Endothelial cell of umbilical vein (primary cell): ENCODE results near the gene TICRR. TPM values are rescaled to one million over a fixed set of nuclear protein-coding genes. Genes with fewer than 3 reads are reported as not detected.

Experiments used
- BruUV-seq: library from RNA; stranded (reverse); fragments of 400-500 nt; replicated peaks from 2 replicates; lab custom pipeline; 2021; lab: Mats Ljungman, UMichigan
- CTCF ChIA-PET: fragments of 300-600, 350-600 bp; sonication (Branson Sonifier 250); formaldehyde crosslinking; loops from one replicate; lab custom pipeline; 2021; ENCODE audit warnings: antibody characterized with exemption, inconsistent platforms; lab: Charles Lee
- POLR2A ChIA-PET: fragments of 300-600, 350-600 bp; sonication (Branson Sonifier 250); formaldehyde crosslinking; loops from one replicate; lab custom pipeline; 2021; ENCODE audit warnings: antibody characterized with exemption, inconsistent platforms; lab: Charles Lee
- DNase-seq: peaks from one replicate; pipeline ENCODE4 v3.0.0-alpha.2; 2011; ENCODE audit warnings: low read depth, low spot score
- FAIRE-seq: peaks from 2 replicates; lab custom pipeline; 2011; peaks lifted over from hg19 to GRCh38; lab: Jason Lieb, UNC
- H2AFZ ChIP-seq: 2 replicates; pipeline ENCODE4 v1.6.0; 2012; ENCODE audit warnings: low read depth, low read length, control low read depth, inconsistent platforms
- H3K27ac ChIP-seq: 2 replicates; pipeline ENCODE4 v1.5.1; 2011; ENCODE audit warnings: low read depth, mild to moderate bottlenecking, control low read depth, low read length, moderate library complexity; ENCODE audit not compliant: insufficient read depth
- H3K27me3 ChIP-seq, 2 experiments: 2 replicates each; pipeline versions ENCODE4 v1.6.0 to v1.6.1; 2011; ENCODE audit warnings: low read length in 2 of 2, mixed read lengths in 1 of 2; ENCODE audit not compliant: control insufficient read depth in 2 of 2, insufficient read depth in 2 of 2
- H3K36me3 ChIP-seq, 2 experiments: 2 replicates in 1 of 2; 3 replicates in 1 of 2; pipeline ENCODE4 v1.5.1; 2011; ENCODE audit warnings: low read length in 2 of 2, mild to moderate bottlenecking in 1 of 2, moderate library complexity in 1 of 2; ENCODE audit not compliant: control insufficient read depth in 2 of 2, insufficient read depth in 2 of 2; ENCODE audit errors: extremely low read depth in 1 of 2
- H3K4me1 ChIP-seq: 3 replicates; pipeline ENCODE4 v1.5.1; 2011; ENCODE audit warnings: mild to moderate bottlenecking, low read length; ENCODE audit not compliant: control insufficient read depth, insufficient read depth; ENCODE audit errors: extremely low read depth
- H3K4me2 ChIP-seq: 2 replicates; pipeline ENCODE4 v1.6.1; 2011; ENCODE audit warnings: low read length, control low read depth, mixed read lengths; ENCODE audit not compliant: insufficient read depth
- H3K4me3 ChIP-seq, 3 experiments: fragments of 200-600 bp in 1 of 3; sonication (generic), shearing (Covaris generic) in 1 of 3; replicated peaks in 1 of 3; 2 replicates each; pipeline ENCODE4 v1.5.1; 2011 to 2016; ENCODE audit warnings: control low read depth in 3 of 3, low read length in 3 of 3, mild to moderate bottlenecking in 2 of 3, inconsistent platforms in 1 of 3, low read depth in 1 of 3, moderate library complexity in 1 of 3; ENCODE audit not compliant: insufficient read depth in 1 of 3
- H3K79me2 ChIP-seq: 2 replicates; pipeline ENCODE4 v1.6.0; 2012; ENCODE audit warnings: low read length, inconsistent platforms; ENCODE audit not compliant: control insufficient read depth, insufficient read depth
- H3K9ac ChIP-seq: replicated peaks from 2 replicates; pipeline ENCODE3; 2011; ENCODE audit warnings: low read length, control low read depth; ENCODE audit not compliant: insufficient read depth; ENCODE audit errors: extremely low read depth
- H3K9me1 ChIP-seq: replicated peaks from 3 replicates; pipeline ENCODE4 v1.6.0; 2011; ENCODE audit warnings: mild to moderate bottlenecking, low read length; ENCODE audit not compliant: control insufficient read depth, insufficient read depth; ENCODE audit errors: extremely low read depth
- H3K9me3 ChIP-seq: replicated peaks from 2 replicates; pipeline ENCODE4 v1.5.1; 2012; ENCODE audit warnings: low read length, inconsistent platforms; ENCODE audit not compliant: control insufficient read depth, insufficient read depth
- H4K20me1 ChIP-seq: replicated peaks from 2 replicates; pipeline ENCODE3; 2011; ENCODE audit warnings: mild to moderate bottlenecking, low read length; ENCODE audit not compliant: control insufficient read depth, insufficient read depth; ENCODE audit errors: extremely low read depth
- CTCF ChIP-seq, 2 donors: IDR thresholded peaks; 1 replicate in 1 of 2; 2 replicates in 1 of 2; pipeline ENCODE4 v1.5.1; 2011; ENCODE audit warnings: low read length in 2 of 2, mild to moderate bottlenecking in 2 of 2, moderate library complexity in 2 of 2, control low read depth in 1 of 2, inconsistent platforms in 1 of 2, low read depth in 1 of 2; ENCODE audit not compliant: insufficient read depth in 1 of 2; ENCODE audit errors: extremely low read depth in 1 of 2
- EZH2 ChIP-seq: IDR thresholded peaks from 2 replicates; pipeline ENCODE4 v1.6.1; 2012; ENCODE audit warnings: borderline replicate concordance, low read depth, mild to moderate bottlenecking, moderate library complexity, low read length, inconsistent platforms; ENCODE audit not compliant: severe bottlenecking
- FOS ChIP-seq: IDR thresholded peaks from 2 replicates; pipeline ENCODE4 v1.6.1; 2011; ENCODE audit warnings: mild to moderate bottlenecking, low read length, moderate library complexity, borderline replicate concordance; ENCODE audit not compliant: insufficient read depth
- GATA2 ChIP-seq: IDR thresholded peaks from 2 replicates; pipeline ENCODE4 v1.7.0; 2011; ENCODE audit warnings: low read depth, mild to moderate bottlenecking, moderate library complexity, mixed read lengths, low read length; ENCODE audit not compliant: insufficient read length, insufficient read depth
- JUN ChIP-seq: IDR thresholded peaks from 2 replicates; pipeline ENCODE4 v1.6.1; 2011; ENCODE audit warnings: borderline replicate concordance, low read depth; ENCODE audit not compliant: insufficient read length, insufficient read depth
- MAX ChIP-seq: IDR thresholded peaks from 2 replicates; pipeline ENCODE4 v1.6.1; 2011; ENCODE audit not compliant: insufficient read depth, insufficient read length
- MYC ChIP-seq: IDR thresholded peaks from one replicate; pipeline ENCODE4 v1.6.1; 2011; ENCODE audit warnings: mild to moderate bottlenecking, low read depth, low read length
- POLR2A ChIP-seq: IDR thresholded peaks from 2 replicates; pipeline ENCODE4 v1.6.1; 2012; ENCODE audit warnings: low read depth, mild to moderate bottlenecking, control low read depth, low read length
- POLR2AphosphoS5 ChIP-seq: IDR thresholded peaks from 2 replicates; pipeline ENCODE4 v1.6.1; 2012; ENCODE audit warnings: low read depth, mild to moderate bottlenecking, control low read depth, low read length, moderate library complexity; ENCODE audit not compliant: insufficient read depth
- dilution Hi-C: fragments of 300-500 bp; cut with MboI; formaldehyde crosslinking; loops from one replicate; pipeline ENCODE4 v1.15.0; 2019; ENCODE audit warnings: low sequenced_read_pairs; ENCODE audit not compliant: extremely low pct_ligation_motif_present
- intact Hi-C: fragments of 100-400 bp; cut with micrococcal nuclease; formaldehyde crosslinking; loops from one replicate; pipeline ENCODE4 v1.10.0; 2022
- polyA plus RNA-seq, 4 experiments: library from polyadenylated mRNA; depleted of rRNA in 3 of 4; stranded (reverse) in 3 of 4; unstranded in 1 of 4; fragments of >200 nt; gene quantifications; 2 replicates each; pipeline versions ENCODE4 v1.2.1 to v1.2.3, GENCODE V29; 2011 to 2012; ENCODE audit warnings: missing spikeins in 1 of 4
- total RNA-seq: library from RNA; stranded (reverse); gene quantifications from 2 replicates; pipeline ENCODE4 v1.2.3, GENCODE V29; 2021

Gene TICRR
- total and polyA plus RNA-seq, 2 donors (not counting 3 experiments of a cell fraction or from before 2014, with no cell fraction given): 4.9 to 19.4 TPM

- no peaks in the 10 kb centered on the region for H3K36me3 ChIP-seq
- no peaks in the 10 kb centered on the region for H4K20me1 ChIP-seq
- no peaks in the 10 kb centered on the region for H3K9me3 ChIP-seq
- no peaks in the 10 kb centered on the region for H3K9me1 ChIP-seq
- H3K27me3 ChIP-seq: peaks cover 0 to 8% of the 10 kb centered on the region in 2 experiments
- no peaks in the 10 kb centered on the region for H3K79me2 ChIP-seq
- no peak overlapping the region for H3K27ac ChIP-seq
- dilution Hi-C loops (no loop called here), intact Hi-C loops (no loop called here)
- POLR2A ChIA-PET: no interaction called here
- BruUV-seq: no TSS peak
- TF ChIP-seq POLR2AphosphoS5 (no peak), MYC (no peak), MAX (no peak), JUN (no peak), GATA2 (no peak), FOS (no peak)
- H3K4me1 ChIP-seq: no peaks in the 10 kb centered on the region
- no peak overlapping the region for H3K9ac ChIP-seq
- H2AFZ ChIP-seq: no peak overlapping the region
- no peak overlapping the region for H3K4me2 ChIP-seq
- CTCF ChIA-PET: interaction anchor here (1.9 kb wide), 1 partner anchor 58 kb away, joined by 7 read pairs; the partner anchor contains the start of gene RHCG
- DNase-seq (no peak), FAIRE-seq (no peak)
- no peak overlapping the region for H3K4me3 ChIP-seq
Measured at GRCh38 chr15:89553632-89554031, 21.6 kb upstream of the TICRR start.

GRCh38 chr15:89554247-89554646 lies 21.0 kb upstream of the TICRR start:
- no peaks in the 10 kb centered on the region for H3K4me1 ChIP-seq
- H3K9me3 ChIP-seq: no peaks in the 10 kb centered on the region
- DNase-seq: no peak
- intact Hi-C loops (no loop called here), dilution Hi-C loops (no loop called here)
- no peak overlapping the region for H3K9ac ChIP-seq
- H3K79me2 ChIP-seq: no peaks in the 10 kb centered on the region
- BruUV-seq: no TSS peak
- FAIRE-seq: no peak
- POLR2A ChIA-PET: no interaction called here
- no peak overlapping the region for H3K27ac ChIP-seq
- TF ChIP-seq POLR2AphosphoS5: no peak
- TF ChIP-seq CTCF (IDR thresholded peaks at IDR 0.05; ENCODE audit: extremely low read depth in 1 of 2, insufficient read depth in 1 of 2, low read depth in 1 of 2, low read length in 2 of 2): no peak
- TF ChIP-seq GATA2: no peak
- no peak for TF ChIP-seq EZH2
- no peak for TF ChIP-seq JUN
- TF ChIP-seq POLR2A: no peak
- TF ChIP-seq FOS: no peak
- no peak for TF ChIP-seq MYC
- TF ChIP-seq MAX: no peak
- H3K27me3 ChIP-seq: peaks cover 2 to 12% of the 10 kb centered on the region in 2 experiments
- H4K20me1 ChIP-seq: no peaks in the 10 kb centered on the region
- H3K4me3 ChIP-seq: no peak overlapping the region
- CTCF ChIA-PET: interaction anchor here (0.8 to 2.1 kb wide), 6 partner anchors 9 to 196 kb away, joined by 3 to 17 read pairs (median 4); partner anchors contain the start of gene RHCG
- no peaks in the 10 kb centered on the region for H3K36me3 ChIP-seq
- no peak overlapping the region for H3K4me2 ChIP-seq
- H3K9me1 ChIP-seq: no peaks in the 10 kb centered on the region
- H2AFZ ChIP-seq: no peak overlapping the region
